GM12864 (cell line): ENCODE measurements around the gene ITGB6.
A peak's percentile ranks its signal among the peaks of the same experiment; 100 is the strongest.

ENCODE experiments used
- DNase-seq: peaks from one replicate; pipeline ENCODE4 v3.0.0-alpha.2; 2011; ENCODE audit warnings: low read depth
- H3K4me3 ChIP-seq: 2 replicates; pipeline ENCODE4 v1.5.1; 2011; ENCODE audit warnings: mild to moderate bottlenecking, low read depth, low read length, control low read depth
- TF ChIP-seq, protein P1 (sequence below): IDR thresholded peaks from 2 replicates; pipeline ENCODE4 v1.5.1; 2011; ENCODE audit warnings: low read depth, mild to moderate bottlenecking, moderate library complexity, low read length, control low read depth, inconsistent platforms; ENCODE audit errors: missing control alignments

ITGB6 gene

DNA sequence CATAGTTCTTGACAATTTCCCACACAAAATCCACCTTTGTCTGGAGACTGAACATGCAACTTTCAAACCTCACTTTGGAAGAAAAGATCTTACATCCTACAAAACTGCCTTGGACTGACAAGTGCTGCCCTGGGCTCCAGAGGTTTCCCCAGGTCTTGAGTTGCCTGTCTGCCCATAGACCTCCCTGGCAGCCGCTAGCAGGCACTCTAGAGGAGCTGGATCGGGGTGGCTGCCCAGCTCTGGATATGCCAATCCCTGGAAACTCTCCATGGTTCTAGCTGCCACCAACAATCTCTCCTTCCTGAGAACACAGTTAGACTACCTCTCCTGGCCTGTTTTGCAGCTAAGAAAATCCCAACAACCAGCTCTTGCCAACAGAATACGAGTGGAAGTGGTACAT lies 3.4 kb upstream of the ITGB6 start:
- DNase-seq = no peak
- no peak overlapping the region for H3K4me3 ChIP-seq
- TF ChIP-seq, protein P1, sequence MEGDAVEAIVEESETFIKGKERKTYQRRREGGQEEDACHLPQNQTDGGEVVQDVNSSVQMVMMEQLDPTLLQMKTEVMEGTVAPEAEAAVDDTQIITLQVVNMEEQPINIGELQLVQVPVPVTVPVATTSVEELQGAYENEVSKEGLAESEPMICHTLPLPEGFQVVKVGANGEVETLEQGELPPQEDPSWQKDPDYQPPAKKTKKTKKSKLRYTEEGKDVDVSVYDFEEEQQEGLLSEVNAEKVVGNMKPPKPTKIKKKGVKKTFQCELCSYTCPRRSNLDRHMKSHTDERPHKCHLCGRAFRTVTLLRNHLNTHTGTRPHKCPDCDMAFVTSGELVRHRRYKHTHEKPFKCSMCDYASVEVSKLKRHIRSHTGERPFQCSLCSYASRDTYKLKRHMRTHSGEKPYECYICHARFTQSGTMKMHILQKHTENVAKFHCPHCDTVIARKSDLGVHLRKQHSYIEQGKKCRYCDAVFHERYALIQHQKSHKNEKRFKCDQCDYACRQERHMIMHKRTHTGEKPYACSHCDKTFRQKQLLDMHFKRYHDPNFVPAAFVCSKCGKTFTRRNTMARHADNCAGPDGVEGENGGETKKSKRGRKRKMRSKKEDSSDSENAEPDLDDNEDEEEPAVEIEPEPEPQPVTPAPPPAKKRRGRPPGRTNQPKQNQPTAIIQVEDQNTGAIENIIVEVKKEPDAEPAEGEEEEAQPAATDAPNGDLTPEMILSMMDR = no peak

DNA sequence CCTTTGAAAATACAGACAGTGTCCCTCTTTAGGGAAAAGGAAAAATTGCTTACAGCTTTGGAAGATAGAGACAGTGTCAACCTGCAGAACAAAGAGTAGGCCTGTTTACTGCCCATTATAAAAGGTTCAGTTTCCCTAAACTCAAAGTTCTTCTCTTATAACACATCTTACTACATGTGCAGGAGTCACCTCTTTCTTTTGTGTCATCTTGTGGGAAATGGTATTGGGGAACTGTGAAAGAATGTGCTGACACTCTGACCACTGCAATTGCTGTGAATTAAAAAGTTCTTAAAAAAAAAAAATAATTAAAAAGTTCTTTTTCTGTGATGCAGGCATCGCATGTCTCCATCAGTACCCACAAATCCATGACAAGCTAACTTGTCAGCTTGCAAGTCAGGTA lies 2.9 kb upstream of the ITGB6 start:
- no peak overlapping the region for H3K4me3 ChIP-seq
- no peak for DNase-seq
- TF ChIP-seq, protein P1 = no peak

DNA sequence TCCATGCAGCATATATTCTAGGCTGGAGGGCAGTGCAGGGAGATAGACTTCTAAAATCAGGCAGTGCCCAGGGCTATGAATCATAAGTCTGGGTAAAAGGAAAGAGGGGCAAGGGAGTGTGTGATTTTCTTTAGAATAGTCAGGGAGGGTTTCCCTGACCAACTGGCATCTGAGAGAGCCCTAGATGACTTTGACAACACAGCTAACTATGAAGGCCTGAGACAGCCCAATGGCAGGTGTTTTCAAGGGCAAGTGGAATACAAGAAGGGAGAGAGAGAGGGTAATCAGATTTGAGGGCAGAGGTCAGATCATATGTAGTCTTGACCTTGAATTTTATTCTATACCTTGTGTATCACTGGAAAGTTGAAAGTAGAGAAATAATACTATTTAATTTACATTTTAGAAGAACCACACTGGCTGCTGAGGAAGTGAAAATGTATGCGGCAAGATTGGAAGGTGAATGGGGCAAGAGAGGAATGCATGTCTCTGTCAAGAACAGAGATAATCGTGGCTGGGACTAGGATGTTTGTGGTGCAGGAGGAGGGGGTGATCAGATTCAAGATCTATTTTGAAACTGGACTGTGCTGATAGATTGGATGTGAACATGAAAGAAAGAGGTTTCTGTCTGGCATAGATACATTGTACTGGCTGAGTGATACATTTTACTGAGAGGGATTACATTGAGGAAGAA lies 1.9 kb upstream of the ITGB6 start:
- TF ChIP-seq, protein P1 = no peak
- DNase-seq = peak; percentile 22
- no peak overlapping the region for H3K4me3 ChIP-seq

DNA sequence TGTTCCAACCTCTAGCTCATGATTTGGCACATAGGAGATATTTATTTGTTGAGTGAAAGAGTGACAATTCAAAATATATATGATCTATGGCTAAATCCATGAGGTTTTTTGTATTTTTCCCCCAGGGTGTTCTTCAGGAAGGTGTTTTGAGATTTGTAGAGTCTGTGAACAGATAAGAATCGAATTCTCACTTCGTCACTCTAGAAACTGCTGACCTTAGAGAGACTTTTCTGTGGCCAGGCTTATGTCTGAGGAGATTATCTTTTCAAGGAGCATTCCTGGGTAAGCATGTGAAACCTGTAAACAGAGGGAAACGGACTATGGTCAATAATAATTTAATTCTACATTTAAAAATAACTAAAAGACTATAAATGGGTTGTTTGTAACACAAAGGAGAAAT lies 849 bp upstream of the ITGB6 start:
- DNase-seq = no peak
- TF ChIP-seq, protein P1 = no peak
- no peak overlapping the region for H3K4me3 ChIP-seq

DNA sequence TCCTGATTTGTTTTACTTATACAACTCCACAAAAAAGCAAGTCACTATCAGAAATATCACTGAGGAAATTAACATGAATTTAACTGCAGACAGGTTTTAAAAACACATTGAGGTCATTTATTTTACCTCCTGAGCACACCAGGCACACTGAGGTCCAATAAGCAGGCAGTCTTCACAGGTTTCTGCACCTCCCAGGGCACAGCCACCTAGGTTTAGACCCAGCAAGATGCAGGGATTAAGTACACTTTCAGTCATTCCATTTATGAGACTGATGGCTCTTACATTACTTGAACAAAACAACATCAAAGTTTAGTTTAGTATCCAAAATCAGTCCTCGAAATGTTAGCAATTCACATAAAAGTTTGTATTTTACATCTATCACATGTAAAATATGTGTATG lies 1.0 kb downstream of the ITGB6 start:
- TF ChIP-seq, protein P1 = no peak
- no peak for DNase-seq
- no peak overlapping the region for H3K4me3 ChIP-seq

DNA sequence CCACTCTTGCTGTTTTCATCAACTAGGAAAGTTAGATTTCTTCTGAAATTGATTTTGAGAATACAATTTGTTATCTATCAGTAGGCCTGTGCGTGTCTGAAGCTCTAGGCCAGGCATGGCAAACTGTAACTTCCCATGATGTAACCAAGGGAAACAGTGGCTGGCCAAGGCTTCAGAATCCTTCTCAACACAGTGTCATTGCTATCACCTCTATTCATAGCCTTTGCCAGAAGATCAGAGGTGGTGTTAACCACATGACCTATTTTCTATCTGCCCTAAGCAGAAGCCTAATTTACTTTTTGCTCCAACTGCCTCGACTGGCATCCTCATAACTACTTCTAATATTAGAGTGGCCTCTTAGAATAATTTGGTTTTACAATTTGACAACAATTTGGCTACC lies 2.5 kb downstream of the ITGB6 start:
- DNase-seq = no peak
- no peak overlapping the region for H3K4me3 ChIP-seq
- TF ChIP-seq, protein P1 = no peak

DNA sequence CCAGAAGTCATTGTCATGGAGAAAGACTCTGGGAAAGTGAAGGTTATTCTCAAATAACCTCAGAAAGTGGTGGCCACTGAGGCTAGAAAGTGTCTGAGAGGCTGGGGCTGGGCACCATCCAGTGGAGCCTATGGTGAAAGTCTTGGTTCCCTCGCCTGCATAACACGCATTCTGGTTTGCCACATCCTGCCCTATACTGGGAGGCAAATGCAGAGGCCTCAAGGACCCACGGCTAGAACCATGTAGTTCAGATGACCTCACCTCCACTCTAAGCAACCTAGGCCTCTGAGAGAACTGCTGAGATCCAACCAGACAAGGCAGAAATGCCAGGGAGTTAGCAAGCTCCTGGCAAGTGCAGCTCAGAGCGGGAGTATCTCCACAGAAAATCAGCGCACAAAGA lies 5.1 kb downstream of the ITGB6 start:
- TF ChIP-seq, protein P1 = no peak
- H3K4me3 ChIP-seq = no peak overlapping the region
- DNase-seq = no peak
